Esophagus muscularis mucosa (tissue), 3 donors: ENCODE results near the gene PDE4C.

Source experiments
- CTCF ChIP-seq, 3 experiments: fragments of 200-600 bp in 2 of 3; fragments of 450-650 bp in 1 of 3; sonication (generic) in 2 of 3; IDR thresholded peaks; one replicate each; pipeline ENCODE4 v1.5.1; 2017 to 2019; ENCODE audit warnings: antibody characterized with exemption in 3 of 3, mild to moderate bottlenecking in 2 of 3, moderate library complexity in 1 of 3
- POLR2A ChIP-seq: fragments of 450-650 bp; IDR thresholded peaks from one replicate; pipeline ENCODE4 v1.6.1; 2017; ENCODE audit warnings: antibody characterized with exemption, moderate library complexity, mild to moderate bottlenecking, low read depth

DNA sequence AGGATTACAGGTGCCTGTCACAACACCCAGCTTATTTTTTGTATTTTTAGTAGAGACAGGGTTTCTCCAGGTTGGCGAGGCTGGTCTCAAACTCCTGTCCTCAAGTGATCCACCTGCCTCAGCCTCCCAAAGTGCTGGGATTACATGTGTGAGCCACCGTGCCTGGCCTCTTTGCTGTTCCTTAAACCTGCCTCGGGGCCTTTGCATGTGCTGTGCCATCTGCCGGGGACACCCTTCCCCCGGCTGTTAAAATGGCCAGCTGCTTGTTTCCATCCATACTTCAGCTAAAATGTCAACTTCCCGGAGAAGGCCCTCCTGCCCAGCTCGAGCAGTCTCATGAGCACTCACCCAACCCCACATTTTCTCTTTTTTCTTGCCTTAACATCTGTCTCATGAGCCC is 19.1 kb upstream of the PDE4C start:
- TF ChIP-seq CTCF (IDR thresholded peaks at IDR 0.05): no peak
- TF ChIP-seq POLR2A: no peak
